ENCODE measurements around the gene MOK.

Gene MOK

DNA sequence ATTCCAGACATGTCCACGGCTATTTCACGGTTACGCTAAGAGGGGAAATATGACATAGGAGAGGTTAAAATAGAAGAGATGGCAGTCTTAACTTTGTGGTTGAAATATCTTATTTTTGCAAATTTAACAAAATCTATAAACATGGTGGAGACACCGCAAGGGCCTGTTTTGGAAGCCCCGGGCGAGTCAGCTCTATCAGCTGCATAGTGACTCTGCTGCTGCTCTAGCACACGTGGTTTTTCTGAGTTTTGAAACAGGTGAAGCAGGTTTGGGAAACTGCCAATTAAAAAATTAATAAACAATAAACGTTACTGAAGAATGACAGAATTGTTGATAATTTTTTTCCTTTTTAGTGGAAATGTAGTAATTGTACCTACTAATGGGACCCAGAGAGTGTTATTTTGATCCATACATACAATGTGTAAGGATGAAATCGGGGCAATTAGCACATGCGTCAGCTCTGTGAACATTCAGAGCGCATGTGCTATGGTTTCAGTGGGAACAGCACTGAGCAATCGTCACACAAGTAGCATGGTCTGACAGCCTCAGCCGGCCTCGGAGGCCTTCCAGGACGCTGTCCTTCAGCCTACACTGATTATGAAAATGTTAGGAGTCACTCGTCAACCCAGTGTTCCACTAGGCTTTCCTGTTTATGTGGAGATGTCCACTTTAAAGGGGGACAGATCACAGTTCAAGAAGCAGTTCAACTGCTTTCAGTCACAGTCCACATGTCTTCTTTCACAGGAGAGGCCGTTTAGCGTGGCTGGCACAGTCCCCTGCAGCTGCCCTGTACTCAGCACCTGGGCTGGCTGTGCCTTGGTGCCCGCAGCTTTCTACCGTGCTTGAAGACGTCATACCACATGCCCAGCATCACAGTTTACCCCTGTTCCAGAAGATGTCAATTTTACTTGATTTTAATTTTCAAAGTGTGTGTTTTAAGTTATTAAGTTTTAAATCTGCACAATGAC lies 51.8 kb downstream of the MOK start:
- in situ Hi-C loops (cut with MboI; ENCODE audit: low sequenced_read_pairs, unreplicated experiment): no loop called here
- TF ChIP-seq, protein P1, sequence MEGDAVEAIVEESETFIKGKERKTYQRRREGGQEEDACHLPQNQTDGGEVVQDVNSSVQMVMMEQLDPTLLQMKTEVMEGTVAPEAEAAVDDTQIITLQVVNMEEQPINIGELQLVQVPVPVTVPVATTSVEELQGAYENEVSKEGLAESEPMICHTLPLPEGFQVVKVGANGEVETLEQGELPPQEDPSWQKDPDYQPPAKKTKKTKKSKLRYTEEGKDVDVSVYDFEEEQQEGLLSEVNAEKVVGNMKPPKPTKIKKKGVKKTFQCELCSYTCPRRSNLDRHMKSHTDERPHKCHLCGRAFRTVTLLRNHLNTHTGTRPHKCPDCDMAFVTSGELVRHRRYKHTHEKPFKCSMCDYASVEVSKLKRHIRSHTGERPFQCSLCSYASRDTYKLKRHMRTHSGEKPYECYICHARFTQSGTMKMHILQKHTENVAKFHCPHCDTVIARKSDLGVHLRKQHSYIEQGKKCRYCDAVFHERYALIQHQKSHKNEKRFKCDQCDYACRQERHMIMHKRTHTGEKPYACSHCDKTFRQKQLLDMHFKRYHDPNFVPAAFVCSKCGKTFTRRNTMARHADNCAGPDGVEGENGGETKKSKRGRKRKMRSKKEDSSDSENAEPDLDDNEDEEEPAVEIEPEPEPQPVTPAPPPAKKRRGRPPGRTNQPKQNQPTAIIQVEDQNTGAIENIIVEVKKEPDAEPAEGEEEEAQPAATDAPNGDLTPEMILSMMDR (IDR thresholded peaks at IDR 0.05; ENCODE audit: borderline replicate concordance, control extremely low read depth, extremely low read depth, insufficient read depth, missing control alignments): no peak
- DNase-seq (ENCODE audit: low spot score): no peak

DNA sequence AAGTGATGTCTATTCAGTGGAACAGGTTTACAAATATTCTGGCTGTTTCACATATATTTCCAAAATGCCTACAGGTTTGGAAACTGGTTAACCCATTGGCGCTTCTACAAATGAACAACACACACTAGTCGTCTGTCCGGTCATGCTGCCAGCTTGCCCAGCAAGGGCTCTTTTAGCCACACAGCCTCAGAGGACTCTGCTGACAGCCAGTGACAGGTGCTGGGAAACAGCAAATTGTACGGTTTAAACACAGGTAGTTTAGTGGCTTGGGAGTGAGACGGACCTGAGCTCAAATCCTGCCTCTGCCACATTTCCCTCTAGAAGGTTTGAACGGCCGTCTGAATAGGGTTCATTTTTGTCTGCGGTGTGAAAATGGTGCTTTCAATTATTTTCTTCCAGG lies 53.8 kb downstream of the MOK start:
- TF ChIP-seq, protein P1 (IDR thresholded peaks at IDR 0.05; ENCODE audit: borderline replicate concordance, control extremely low read depth, extremely low read depth, insufficient read depth, missing control alignments): no peak
- no peak for DNase-seq (ENCODE audit: low spot score)
- in situ Hi-C loops (cut with MboI; ENCODE audit: low sequenced_read_pairs, unreplicated experiment): no loop called here

DNA sequence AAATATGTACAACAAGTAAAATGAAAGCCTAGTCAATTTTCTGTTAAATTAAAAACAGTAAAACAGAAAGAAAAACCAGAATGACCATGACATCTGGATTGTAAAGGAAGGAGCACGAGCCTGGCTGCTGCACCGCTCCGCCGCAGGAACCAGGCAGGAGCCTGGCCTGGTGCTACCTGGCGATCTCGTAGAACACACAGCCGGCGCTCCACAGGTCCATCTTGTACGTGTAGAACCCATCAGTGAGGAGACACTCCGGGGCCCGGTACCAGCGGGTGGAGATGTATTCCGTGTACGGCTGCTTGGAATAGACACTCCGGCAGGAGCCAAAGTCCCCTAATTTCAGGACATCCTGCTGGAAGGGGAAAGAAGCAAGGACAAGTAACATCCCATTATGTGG lies 54.3 kb downstream of the MOK start:
- DNase-seq (ENCODE audit: low spot score): no peak
- TF ChIP-seq, protein P1 (IDR thresholded peaks at IDR 0.05; ENCODE audit: borderline replicate concordance, control extremely low read depth, extremely low read depth, insufficient read depth, missing control alignments): no peak
- in situ Hi-C loops (cut with MboI; ENCODE audit: low sequenced_read_pairs, unreplicated experiment): no loop called here

DNA sequence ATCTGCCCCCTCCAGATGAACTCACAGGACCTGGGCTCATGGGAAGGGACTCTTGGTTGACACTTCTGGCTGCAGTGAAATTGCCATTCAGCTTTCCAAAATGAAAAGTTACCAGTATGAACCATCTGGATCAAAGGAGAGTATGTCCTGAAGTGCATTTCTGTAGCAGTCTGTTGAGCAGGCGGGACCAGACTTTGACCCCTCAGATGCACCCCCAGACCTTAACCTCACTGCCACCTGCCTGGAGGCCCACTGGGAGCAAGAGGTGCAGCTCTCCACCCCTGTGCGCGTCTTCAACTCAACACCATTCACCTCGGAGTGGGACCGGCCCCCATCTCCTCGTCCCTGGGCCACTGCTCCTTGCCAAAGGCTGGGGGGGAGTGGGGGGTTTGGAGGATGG lies 55.0 kb downstream of the MOK start:
- in situ Hi-C loops (cut with MboI; ENCODE audit: low sequenced_read_pairs, unreplicated experiment): no loop called here
- DNase-seq (ENCODE audit: low spot score): no peak
- TF ChIP-seq, protein P1 (IDR thresholded peaks at IDR 0.05; ENCODE audit: borderline replicate concordance, control extremely low read depth, extremely low read depth, insufficient read depth, missing control alignments): no peak

DNA sequence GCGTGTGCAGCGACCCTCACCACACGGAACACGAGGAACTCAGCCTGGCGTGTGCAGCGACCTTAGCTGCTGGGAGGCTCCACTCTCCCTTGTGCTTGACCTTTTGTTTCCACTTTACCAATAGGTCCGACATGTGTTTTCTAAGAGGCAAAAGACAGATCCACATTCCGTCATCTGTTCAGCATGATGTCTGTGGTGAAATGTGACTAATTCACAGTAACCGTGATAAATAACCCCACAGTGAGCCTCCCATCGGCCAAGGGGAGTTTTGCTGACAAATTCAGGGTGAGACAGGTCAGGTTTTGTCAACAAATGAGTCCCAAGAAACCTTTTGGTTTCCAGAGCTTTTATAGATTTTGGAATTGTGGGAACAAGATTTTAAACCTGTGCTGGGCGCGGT lies 55.9 kb downstream of the MOK start:
- in situ Hi-C loops (cut with MboI; ENCODE audit: low sequenced_read_pairs, unreplicated experiment): no loop called here
- TF ChIP-seq, protein P1 (IDR thresholded peaks at IDR 0.05; ENCODE audit: borderline replicate concordance, control extremely low read depth, extremely low read depth, insufficient read depth, missing control alignments): no peak
- DNase-seq (ENCODE audit: low spot score): no peak

DNA sequence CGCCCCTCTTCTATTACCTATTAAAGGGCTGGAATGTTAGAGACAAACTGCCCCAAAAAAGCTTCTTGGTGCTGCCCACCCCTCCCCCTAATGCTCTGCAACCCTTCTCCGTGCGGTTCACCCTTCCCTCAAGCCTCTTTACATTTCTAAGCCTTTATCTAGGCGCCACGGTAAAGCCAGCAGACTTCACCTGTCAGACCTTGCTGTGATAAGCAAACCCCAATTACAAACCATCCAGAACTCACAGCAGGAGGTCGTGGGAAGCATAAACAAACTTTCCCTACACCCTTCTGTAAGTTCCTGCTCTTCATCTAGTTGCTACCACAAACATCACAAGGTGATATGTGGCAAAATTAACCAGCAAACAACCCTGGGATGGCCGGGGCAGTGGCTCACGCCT lies 56.8 kb downstream of the MOK start:
- TF ChIP-seq, protein P1 (IDR thresholded peaks at IDR 0.05; ENCODE audit: borderline replicate concordance, control extremely low read depth, extremely low read depth, insufficient read depth, missing control alignments): no peak
- no peak for DNase-seq (ENCODE audit: low spot score)
- in situ Hi-C loops (cut with MboI; ENCODE audit: low sequenced_read_pairs, unreplicated experiment): no loop called here

Measured in GM13976 (cell line).